Activated naive CD4-positive, alpha-beta T cell treated with anti-CD3 and anti-CD28 coated beads, Interleukin-2, amount 50 U/mL, for 24 hours (primary cell): Measurements from ENCODE around the gene MAX.
A peak's percentile ranks its signal among the peaks of the same experiment; 100 is the strongest.

Source experiments
- H3K27ac Mint-ChIP-seq: one replicate; pipeline ENCODE4 v1.8.0; 2021; ENCODE audit warnings: mild to moderate bottlenecking, mixed read lengths
- H3K27me3 Mint-ChIP-seq: one replicate; pipeline ENCODE4 v1.8.0; 2021; ENCODE audit warnings: mixed read lengths
- H3K36me3 Mint-ChIP-seq: one replicate; pipeline ENCODE4 v1.8.0; 2021; ENCODE audit warnings: mixed read lengths
- H3K4me1 Mint-ChIP-seq: one replicate; pipeline ENCODE4 v1.8.0; 2021; ENCODE audit warnings: mixed read lengths
- H3K4me3 Mint-ChIP-seq: one replicate; pipeline ENCODE4 v1.8.0; 2021; ENCODE audit warnings: mild to moderate bottlenecking, mixed read lengths
- H3K9me3 Mint-ChIP-seq: one replicate; pipeline ENCODE4 v1.8.0; 2021; ENCODE audit warnings: mixed read lengths

Gene MAX, protein sequence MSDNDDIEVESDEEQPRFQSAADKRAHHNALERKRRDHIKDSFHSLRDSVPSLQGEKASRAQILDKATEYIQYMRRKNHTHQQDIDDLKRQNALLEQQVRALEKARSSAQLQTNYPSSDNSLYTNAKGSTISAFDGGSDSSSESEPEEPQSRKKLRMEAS

GRCh38 chr14:65102441-65103149, at the start of gene MAX:
Gene MAX, minus strand, starts transcription at chr14:65102517. Its CDS starts 178 bp downstream, at chr14:65102339.
- Mint-ChIP-seq H3K36me3 (peaks cover 9% of the 10 kb centered on the region), H3K9me3 (no peaks in the 10 kb centered on the region), H3K4me1 (peaks cover 34% of the 10 kb centered on the region), H3K4me3 (peak within 1 kb of the TSS; percentile 95), H3K27ac (peak within 1 kb of the TSS; percentile 98), H3K27me3 (no peaks in the 10 kb centered on the region)

- H3K4me1 Mint-ChIP-seq, result no peaks in the 10 kb centered on the region
- H3K27me3 Mint-ChIP-seq, result no peaks in the 10 kb centered on the region
- H3K27ac Mint-ChIP-seq, result no peak overlapping the region
- H3K36me3 Mint-ChIP-seq, result no peaks in the 10 kb centered on the region
- H3K9me3 Mint-ChIP-seq, result no peaks in the 10 kb centered on the region
- no peak overlapping the region for H3K4me3 Mint-ChIP-seq
Observed at GRCh38 chr14:65151609-65151956, 49.3 kb upstream of the MAX start.

- no peaks in the 10 kb centered on the region for H3K9me3 Mint-ChIP-seq
- H3K36me3 Mint-ChIP-seq, result no peaks in the 10 kb centered on the region
- no peak overlapping the region for H3K27ac Mint-ChIP-seq
- H3K4me1 Mint-ChIP-seq, result no peaks in the 10 kb centered on the region
- H3K4me3 Mint-ChIP-seq, result no peak overlapping the region
- no peaks in the 10 kb centered on the region for H3K27me3 Mint-ChIP-seq
Observed at GRCh38 chr14:65150898-65151608, 48.7 kb upstream of the MAX start.

GRCh38 chr14:65149116-65149515, 46.8 kb upstream of the MAX start:
- Mint-ChIP-seq H3K4me3 (no peak overlapping the region), H3K27ac (no peak overlapping the region), H3K27me3 (peaks cover 1% of the 10 kb centered on the region), H3K36me3 (no peaks in the 10 kb centered on the region), H3K9me3 (no peaks in the 10 kb centered on the region), H3K4me1 (no peaks in the 10 kb centered on the region)

GRCh38 chr14:65144170-65144569, 41.9 kb upstream of the MAX start:
- Mint-ChIP-seq H3K36me3 (no peaks in the 10 kb centered on the region), H3K27ac (no peak overlapping the region), H3K4me1 (no peaks in the 10 kb centered on the region), H3K9me3 (no peaks in the 10 kb centered on the region), H3K4me3 (no peak overlapping the region), H3K27me3 (peaks cover 3% of the 10 kb centered on the region)

- peaks cover 3% of the 10 kb centered on the region for H3K27me3 Mint-ChIP-seq
- no peaks in the 10 kb centered on the region for H3K36me3 Mint-ChIP-seq
- no peaks in the 10 kb centered on the region for H3K9me3 Mint-ChIP-seq
- H3K27ac Mint-ChIP-seq, result no peak overlapping the region
- H3K4me3 Mint-ChIP-seq, result no peak overlapping the region
- no peaks in the 10 kb centered on the region for H3K4me1 Mint-ChIP-seq
Observed at GRCh38 chr14:65142914-65143625, 40.8 kb upstream of the MAX start.

DNA sequence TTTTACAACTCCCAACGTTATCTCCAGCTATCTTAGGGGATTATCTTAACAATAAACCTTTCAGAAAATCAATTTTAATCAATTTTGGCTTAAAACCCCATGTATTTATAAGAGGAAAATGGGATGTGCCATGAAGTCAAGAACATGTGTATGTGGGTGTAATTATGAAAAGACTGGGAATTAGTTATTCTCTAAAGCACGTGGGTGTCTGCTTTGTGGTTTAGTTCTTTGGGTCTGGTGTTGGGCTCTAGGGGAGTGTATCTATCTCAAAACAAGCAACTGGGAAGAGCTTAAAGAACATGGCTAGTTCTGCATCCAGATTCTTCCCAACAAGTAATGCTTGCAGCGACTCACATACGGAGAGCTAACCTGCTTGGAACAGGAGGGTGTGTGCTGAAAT, 40.1 kb upstream of the MAX start:
- Mint-ChIP-seq H3K4me3 (no peak overlapping the region), H3K9me3 (no peaks in the 10 kb centered on the region), H3K27ac (no peak overlapping the region), H3K4me1 (no peaks in the 10 kb centered on the region), H3K27me3 (peaks cover 3% of the 10 kb centered on the region), H3K36me3 (no peaks in the 10 kb centered on the region)

- H3K27me3 Mint-ChIP-seq, result peaks cover 3% of the 10 kb centered on the region
- no peaks in the 10 kb centered on the region for H3K4me1 Mint-ChIP-seq
- H3K36me3 Mint-ChIP-seq, result no peaks in the 10 kb centered on the region
- H3K9me3 Mint-ChIP-seq, result no peaks in the 10 kb centered on the region
- no peak overlapping the region for H3K27ac Mint-ChIP-seq
- no peak overlapping the region for H3K4me3 Mint-ChIP-seq
Observed at GRCh38 chr14:65141523-65141922, 39.2 kb upstream of the MAX start.

GRCh38 chr14:65137648-65138307, 35.5 kb upstream of the MAX start:
- Mint-ChIP-seq H3K27me3 (no peaks in the 10 kb centered on the region), H3K27ac (no peak overlapping the region), H3K4me3 (no peak overlapping the region), H3K4me1 (peaks cover 6% of the 10 kb centered on the region), H3K9me3 (no peaks in the 10 kb centered on the region), H3K36me3 (no peaks in the 10 kb centered on the region)

DNA sequence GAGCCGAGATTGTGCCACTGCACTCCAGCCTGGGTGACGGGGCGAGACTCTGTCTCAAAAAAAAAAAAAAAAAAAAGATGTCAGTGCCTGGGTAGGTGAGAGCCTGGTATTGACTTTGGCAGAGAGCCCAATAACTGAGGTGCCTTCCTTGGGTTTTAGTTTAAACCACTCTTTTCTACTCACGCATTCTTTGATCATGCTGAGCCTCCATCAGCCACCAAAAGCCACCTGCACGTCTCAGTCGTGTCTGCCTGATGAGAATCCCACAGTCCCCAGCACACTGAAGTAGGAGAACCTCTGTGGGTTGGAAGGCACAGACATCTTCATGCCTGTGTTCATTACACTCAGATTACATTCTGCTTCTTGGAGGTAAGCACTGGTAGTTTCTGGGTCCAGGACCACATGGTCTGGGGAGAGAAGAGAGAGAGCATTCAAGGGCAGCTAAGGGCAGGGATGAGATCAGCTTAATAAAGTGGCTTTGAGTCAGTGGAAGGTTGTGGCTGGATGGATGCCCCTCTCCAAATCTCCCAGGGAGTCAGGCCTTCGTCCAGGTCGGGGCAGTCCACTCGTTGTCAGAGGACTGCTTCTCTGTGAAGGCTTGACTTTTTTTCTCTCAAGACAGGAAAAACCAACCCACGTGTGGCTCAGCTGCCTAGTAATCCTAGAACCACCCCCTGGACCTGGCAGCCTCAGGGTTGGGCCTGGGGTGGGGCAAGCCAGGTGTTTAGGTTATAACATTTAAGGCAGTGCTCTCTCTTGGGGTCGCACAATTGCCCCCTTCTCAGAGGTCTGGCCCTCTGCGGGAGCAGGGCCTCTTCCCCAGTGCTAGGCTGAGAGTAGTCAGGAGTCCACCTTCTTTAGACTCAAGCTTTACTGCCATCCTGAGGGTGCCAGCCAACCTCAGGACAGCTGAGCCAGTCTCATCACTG, 32.6 kb upstream of the MAX start:
- Mint-ChIP-seq H3K36me3 (no peaks in the 10 kb centered on the region), H3K27ac (no peak overlapping the region), H3K27me3 (no peaks in the 10 kb centered on the region), H3K4me1 (peaks cover 6% of the 10 kb centered on the region), H3K4me3 (no peak overlapping the region), H3K9me3 (no peaks in the 10 kb centered on the region)

DNA sequence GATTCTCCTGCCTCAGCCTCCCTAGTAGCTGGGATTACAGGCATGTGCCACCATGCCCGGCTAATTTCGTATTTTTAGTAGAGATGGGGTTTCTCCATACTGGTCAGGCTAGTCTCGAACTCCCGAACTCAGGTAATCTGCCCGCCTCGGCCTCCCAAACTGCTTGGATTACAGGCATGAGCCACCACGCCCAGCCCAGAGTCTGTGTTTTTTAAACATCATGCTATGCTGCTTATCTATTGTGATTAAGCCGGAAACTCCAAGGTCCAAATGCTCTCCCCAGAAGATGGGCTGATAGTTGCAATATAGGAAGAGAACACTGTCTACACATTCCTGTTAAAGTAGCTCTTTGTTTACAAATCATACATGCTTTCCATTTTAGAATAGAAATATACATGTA, 30.5 kb upstream of the MAX start:
- peaks cover 6% of the 10 kb centered on the region for H3K4me1 Mint-ChIP-seq
- H3K27me3 Mint-ChIP-seq, result no peaks in the 10 kb centered on the region
- H3K4me3 Mint-ChIP-seq, result no peak overlapping the region
- no peaks in the 10 kb centered on the region for H3K9me3 Mint-ChIP-seq
- H3K27ac Mint-ChIP-seq, result no peak overlapping the region
- no peaks in the 10 kb centered on the region for H3K36me3 Mint-ChIP-seq

DNA sequence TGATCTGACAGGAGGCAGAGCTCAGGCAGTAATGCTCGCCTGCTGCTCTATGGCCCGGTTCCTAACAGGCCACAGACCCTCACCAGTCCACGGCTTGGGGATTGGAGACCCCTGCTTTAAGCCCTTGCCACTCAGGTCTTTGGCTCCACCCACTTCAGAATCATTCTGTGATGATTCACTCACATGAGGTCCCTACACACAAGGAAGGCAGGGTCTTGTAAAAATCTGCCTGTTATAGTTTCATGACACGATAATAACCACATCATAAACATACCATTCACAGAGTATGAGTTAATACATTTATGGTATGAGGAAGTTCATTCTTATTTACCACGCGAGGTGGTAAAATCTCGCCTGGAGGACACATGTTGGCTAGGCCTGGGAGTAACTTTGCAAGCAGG, 29.0 kb upstream of the MAX start:
- Mint-ChIP-seq H3K27ac (no peak overlapping the region), H3K27me3 (no peaks in the 10 kb centered on the region), H3K9me3 (no peaks in the 10 kb centered on the region), H3K4me1 (peaks cover 6% of the 10 kb centered on the region), H3K36me3 (no peaks in the 10 kb centered on the region), H3K4me3 (no peak overlapping the region)

GRCh38 chr14:65128096-65128495, 25.8 kb upstream of the MAX start:
- Mint-ChIP-seq H3K36me3 (no peaks in the 10 kb centered on the region), H3K27ac (no peak overlapping the region), H3K27me3 (peaks cover 1% of the 10 kb centered on the region), H3K4me3 (no peak overlapping the region), H3K4me1 (no peaks in the 10 kb centered on the region), H3K9me3 (no peaks in the 10 kb centered on the region)

- Mint-ChIP-seq H3K36me3 (no peaks in the 10 kb centered on the region), H3K4me3 (no peak overlapping the region), H3K27me3 (no peaks in the 10 kb centered on the region), H3K27ac (no peak overlapping the region), H3K9me3 (no peaks in the 10 kb centered on the region), H3K4me1 (no peaks in the 10 kb centered on the region)
Observed at GRCh38 chr14:65117769-65118745, 15.7 kb upstream of the MAX start.
